Measurements from ENCODE around the gene PLA1A.

Gene PLA1A

GRCh38 chr3:119662604-119663373 is 65.1 kb downstream of the PLA1A start:
- in situ Hi-C loops (cut with MboI; ENCODE audit: low sequenced_read_pairs), result no loop called here

GRCh38 chr3:119663885-119664284 is 66.2 kb downstream of the PLA1A start:
- in situ Hi-C loops (cut with MboI; ENCODE audit: low sequenced_read_pairs), result no loop called here

GRCh38 chr3:119664370-119664769 is 66.7 kb downstream of the PLA1A start:
- in situ Hi-C loops (cut with MboI; ENCODE audit: low sequenced_read_pairs), result no loop called here

GRCh38 chr3:119664850-119665379 is 67.2 kb downstream of the PLA1A start:
- in situ Hi-C loops (cut with MboI; ENCODE audit: low sequenced_read_pairs), result no loop called here

- in situ Hi-C loops (cut with MboI; ENCODE audit: low sequenced_read_pairs), result no loop called here
Measured at GRCh38 chr3:119665954-119666559, 68.4 kb downstream of the PLA1A start.

GRCh38 chr3:119669906-119670570 is 72.4 kb downstream of the PLA1A start:
- in situ Hi-C loops (cut with MboI; ENCODE audit: low sequenced_read_pairs), result no loop called here

GRCh38 chr3:119672776-119673175 is 75.1 kb downstream of the PLA1A start:
- in situ Hi-C loops (cut with MboI; ENCODE audit: low sequenced_read_pairs), result no loop called here

GRCh38 chr3:119673875-119674274 is 76.2 kb downstream of the PLA1A start:
- in situ Hi-C loops (cut with MboI; ENCODE audit: low sequenced_read_pairs), result no loop called here

- in situ Hi-C loops (cut with MboI; ENCODE audit: low sequenced_read_pairs), result loop anchor here (25.0 kb wide), 1 partner anchor 788 kb away; no protein-coding TSS in a partner anchor
Measured at GRCh38 chr3:119675188-119675874, 77.6 kb downstream of the PLA1A start.

GRCh38 chr3:119676020-119676419 is 78.3 kb downstream of the PLA1A start:
- in situ Hi-C loops (cut with MboI; ENCODE audit: low sequenced_read_pairs), result loop anchor here (25.0 kb wide), 1 partner anchor 789 kb away; no protein-coding TSS in a partner anchor

- in situ Hi-C loops (cut with MboI; ENCODE audit: low sequenced_read_pairs), result loop anchor here (25.0 kb wide), 1 partner anchor 790 kb away; no protein-coding TSS in a partner anchor
Measured at GRCh38 chr3:119676771-119677640, 79.3 kb downstream of the PLA1A start, which contains the start of gene COX17. Gene COX17 (minus strand): TSS chr3:119677406. CDS start chr3:119677310, 96 bp downstream.

- in situ Hi-C loops (cut with MboI; ENCODE audit: low sequenced_read_pairs), result loop anchor here (25.0 kb wide), 1 partner anchor 790 kb away; no protein-coding TSS in a partner anchor
Measured at GRCh38 chr3:119677641-119677934, 79.9 kb downstream of the PLA1A start.

- in situ Hi-C loops (cut with MboI; ENCODE audit: low sequenced_read_pairs), result loop anchor here (25.0 kb wide), 1 partner anchor 791 kb away; no protein-coding TSS in a partner anchor
Measured at GRCh38 chr3:119678209-119678608, 80.5 kb downstream of the PLA1A start.

Data from HL-60/S4 (cell line).